Measurements from ENCODE around the gene LAMC2. TPM values are rescaled to one million over a fixed set of nuclear protein-coding genes. Genes with fewer than 3 reads are reported as not detected.

The LAMC2 gene
- total and polyA plus RNA-seq, 10 of the 15 experiments (the other 5 are each of a cell fraction or from before 2014, with no cell fraction given) = 0.27 to 1.5 (median 0.92) TPM

DNA sequence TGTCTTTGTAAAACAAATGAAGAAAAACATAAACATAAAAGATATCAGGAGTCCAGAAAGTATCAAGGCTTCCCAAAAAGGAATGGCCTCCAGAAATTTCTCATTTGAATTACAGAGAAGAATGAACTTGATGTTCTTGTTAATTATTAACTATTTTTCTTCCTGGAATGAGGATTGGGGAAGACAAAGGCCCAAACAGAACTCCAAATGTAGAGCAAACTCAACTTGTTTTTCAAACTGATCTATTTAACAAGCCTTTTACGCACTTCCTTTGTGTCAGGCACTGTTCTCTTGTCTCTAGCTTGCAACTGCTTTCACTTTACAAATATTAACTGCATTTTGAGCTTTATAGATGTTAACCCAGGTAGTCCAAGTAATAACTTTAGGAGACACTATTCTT, 45.5 kb downstream of the LAMC2 start:
- intact Hi-C loops (cut with micrococcal nuclease; ENCODE audit: unreplicated experiment) = no loop called here

More for the DNA sequence above, 45.5 kb downstream of the LAMC2 start:
- CTCF ChIA-PET = interaction anchor here (2.9 to 9.8 kb wide), 2 partner anchors 36 to 270 kb away, joined by 7 to 126 read pairs; no protein-coding TSS in a partner anchor
- Histone ChIP-seq H3K79me2 (ENCODE audit: control insufficient read depth, insufficient read depth, low read length) (no peaks in the 10 kb centered on the region), H3K9me3 (replicated peaks; ENCODE audit: control insufficient read depth, insufficient read depth, low read length) (no peaks in the 10 kb centered on the region), H3K9ac (ENCODE audit: control insufficient read depth, insufficient read depth, low read length) (no peak overlapping the region), H3K27ac (ENCODE audit: control insufficient read depth, insufficient read depth) (no peak overlapping the region), H4K20me1 (ENCODE audit: control insufficient read depth, insufficient read depth) (no peaks in the 10 kb centered on the region), H3K4me2 (ENCODE audit: control insufficient read depth, insufficient read depth) (no peak overlapping the region), H2AFZ (ENCODE audit: control insufficient read depth, low read depth, low read length) (no peak overlapping the region), H3K4me1 (ENCODE audit: control insufficient read depth, insufficient read depth, low read length) (peaks cover 6% of the 10 kb centered on the region; the same call in 1 of the 2 replicates), H3K36me3 (ENCODE audit: control insufficient read depth in 2 of 2, insufficient read depth in 2 of 2, low read length in 1 of 2) (no peaks in the 10 kb centered on the region), H3K27me3 (replicated peaks in 1 of 2; ENCODE audit: control insufficient read depth in 2 of 2, insufficient read depth in 2 of 2, low read length in 1 of 2) (no peaks in the 10 kb centered on the region), H3K4me3 (no peak overlapping the region)
- WGBS (ENCODE audit: insufficient coverage, insufficient replicate concordance, low lambda C conversion rate, missing lambda C conversion rate) = 100% methylated on average over 1 of the region's 1 CpG
- POLR2A ChIA-PET = interaction anchor here (1.2 kb wide), 1 partner anchor 38 kb away, joined by 3 read pairs; no protein-coding TSS in a partner anchor
- SMC1A ChIA-PET (ENCODE audit: uncharacterized antibody, unreplicated experiment) = interaction anchor here (0.9 to 7.2 kb wide), 8 partner anchors 11 to 272 kb away, joined by 3 to 66 read pairs (median 3); no protein-coding TSS in a partner anchor
- DNase-seq (ENCODE audit: low read depth, low spot score) = no peak
- RAD21 ChIA-PET (ENCODE audit: unreplicated experiment) = interaction anchor here (0.9 to 1.7 kb wide), 3 partner anchors 12 to 269 kb away, joined by 3 to 6 read pairs (median 3); no protein-coding TSS in a partner anchor
- no peak for FAIRE-seq
- in situ Hi-C loops (cut with MboI) = no loop called here
- ATAC-seq = no peak
- no TSS peak for BruUV-seq (replicated peaks)
- TF ChIP-seq YY1 (IDR thresholded peaks at IDR 0.05; ENCODE audit: low read depth, low read length) (no peak), ZSCAN29 (IDR thresholded peaks at IDR 0.05) (no peak), HCFC1 (IDR thresholded peaks at IDR 0.05; ENCODE audit: low read length) (no peak), YBX1 (IDR thresholded peaks at IDR 0.05) (no peak), E2F8 (IDR thresholded peaks at IDR 0.05; ENCODE audit: low read depth, partially characterized antibody) (no peak), POLR2A (IDR thresholded peaks at IDR 0.05; ENCODE audit: low read depth, low read length) (no peak), ESRRA (IDR thresholded peaks at IDR 0.05; ENCODE audit: low read length) (no peak), TCF7 (IDR thresholded peaks at IDR 0.05; ENCODE audit: borderline replicate concordance) (no peak), BHLHE40 (IDR thresholded peaks at IDR 0.05; ENCODE audit: borderline replicate concordance in 1 of 2, low read depth in 2 of 2, low read length in 1 of 2) (no peak), GATAD2B (conservative IDR thresholded peaks at IDR 0.05; ENCODE audit: low read depth) (no peak), FOXK2 (IDR thresholded peaks at IDR 0.05) (no peak)
